Uterus (tissue), 2 donors: ENCODE results near the gene CCDC136.

Source experiments
- POLR2A ChIP-seq, 2 donors: fragments of 450-650 bp; IDR thresholded peaks; one replicate each; pipeline ENCODE4 v1.6.1; 2016; ENCODE audit warnings: antibody characterized with exemption in 2 of 2, mild to moderate bottlenecking in 1 of 2, moderate library complexity in 1 of 2
- TF ChIP-seq, protein P1 (sequence below), 4 experiments: fragments of 200-600 bp in 2 of 4; fragments of 450-650 bp in 2 of 4; sonication (generic) in 2 of 4; IDR thresholded peaks; one replicate each; pipeline ENCODE4 v1.5.1; 2016 to 2019; ENCODE audit warnings: antibody characterized with exemption in 4 of 4, mild to moderate bottlenecking in 2 of 4, moderate library complexity in 1 of 4

DNA sequence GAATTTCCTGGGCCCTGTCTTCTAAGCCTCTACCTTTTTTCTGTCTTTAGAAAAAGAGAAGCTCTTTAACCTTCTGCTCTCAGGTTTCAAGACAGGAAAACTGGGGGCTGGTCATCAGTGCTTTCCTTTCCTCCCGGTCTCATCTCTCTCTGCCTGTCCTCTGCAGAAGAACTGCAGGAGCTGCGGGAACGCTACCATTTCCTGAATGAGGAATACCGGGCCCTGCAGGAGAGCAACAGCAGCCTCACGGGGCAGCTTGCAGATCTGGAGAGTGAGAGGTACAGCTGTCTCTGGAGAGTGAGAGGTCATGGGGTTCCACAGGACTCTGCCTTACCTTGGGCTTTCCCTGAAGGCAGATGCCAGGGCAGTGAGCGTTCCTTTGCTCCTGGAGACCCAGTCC, 12.7 kb downstream of the CCDC136 start:
- TF ChIP-seq, protein P1, sequence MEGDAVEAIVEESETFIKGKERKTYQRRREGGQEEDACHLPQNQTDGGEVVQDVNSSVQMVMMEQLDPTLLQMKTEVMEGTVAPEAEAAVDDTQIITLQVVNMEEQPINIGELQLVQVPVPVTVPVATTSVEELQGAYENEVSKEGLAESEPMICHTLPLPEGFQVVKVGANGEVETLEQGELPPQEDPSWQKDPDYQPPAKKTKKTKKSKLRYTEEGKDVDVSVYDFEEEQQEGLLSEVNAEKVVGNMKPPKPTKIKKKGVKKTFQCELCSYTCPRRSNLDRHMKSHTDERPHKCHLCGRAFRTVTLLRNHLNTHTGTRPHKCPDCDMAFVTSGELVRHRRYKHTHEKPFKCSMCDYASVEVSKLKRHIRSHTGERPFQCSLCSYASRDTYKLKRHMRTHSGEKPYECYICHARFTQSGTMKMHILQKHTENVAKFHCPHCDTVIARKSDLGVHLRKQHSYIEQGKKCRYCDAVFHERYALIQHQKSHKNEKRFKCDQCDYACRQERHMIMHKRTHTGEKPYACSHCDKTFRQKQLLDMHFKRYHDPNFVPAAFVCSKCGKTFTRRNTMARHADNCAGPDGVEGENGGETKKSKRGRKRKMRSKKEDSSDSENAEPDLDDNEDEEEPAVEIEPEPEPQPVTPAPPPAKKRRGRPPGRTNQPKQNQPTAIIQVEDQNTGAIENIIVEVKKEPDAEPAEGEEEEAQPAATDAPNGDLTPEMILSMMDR (IDR thresholded peaks at IDR 0.05) = no peak
- TF ChIP-seq POLR2A (IDR thresholded peaks at IDR 0.05) = no peak
